A673 (cell line): Measurements from ENCODE around the gene FARP2. TPM values are rescaled to one million over a fixed set of nuclear protein-coding genes. Genes with fewer than 3 reads are reported as not detected.

Experiments used
- BruUV-seq: library from RNA; stranded (reverse); fragments of 400-500 nt; replicated peaks from 2 replicates; lab custom pipeline; 2021; lab: Mats Ljungman, UMichigan
- CTCF ChIA-PET: fragments of 300-600 bp; sonication (Branson Sonifier 250); formaldehyde crosslinking; loops from one replicate; lab custom pipeline; 2022; ENCODE audit warnings: antibody characterized with exemption; lab: Charles Lee
- POLR2A ChIA-PET: fragments of 300-600 bp; sonication (Branson Sonifier 250); formaldehyde crosslinking; loops from one replicate; lab custom pipeline; 2022; ENCODE audit warnings: antibody characterized with exemption; ENCODE audit not compliant: low non-redundant PET; lab: Charles Lee
- DNase-seq: peaks from one replicate; pipeline ENCODE4 v3.0.0-alpha.2; 2015; ENCODE audit warnings: low spot score
- H3K27ac ChIP-seq: fragments of 200-600 bp; sonication (generic); 2 replicates; pipeline ENCODE4 v1.5.1; 2016; ENCODE audit warnings: mixed run types, low read depth, mild to moderate bottlenecking, mixed read lengths, antibody characterized with exemption, low read length; ENCODE audit not compliant: poor library complexity, severe bottlenecking
- H3K27me3 ChIP-seq: fragments of 200-600 bp; sonication (generic); replicated peaks from 2 replicates; pipeline ENCODE4 v1.6.1; 2017; ENCODE audit warnings: mixed run types, low read depth, mild to moderate bottlenecking, mixed read lengths, antibody characterized with exemption, low read length; ENCODE audit not compliant: insufficient read depth, poor library complexity
- H3K36me3 ChIP-seq: fragments of 200-600 bp; sonication (generic); 2 replicates; pipeline ENCODE4 v1.6.1; 2016; ENCODE audit warnings: mixed run types, mild to moderate bottlenecking, mixed read lengths, antibody characterized with exemption, low read length; ENCODE audit not compliant: insufficient read depth, poor library complexity, severe bottlenecking
- H3K4me1 ChIP-seq: fragments of 200-600 bp; sonication (generic); 2 replicates; pipeline ENCODE4 v1.6.1; 2017; ENCODE audit warnings: mixed run types, mild to moderate bottlenecking, mixed read lengths, antibody characterized with exemption, low read length; ENCODE audit not compliant: insufficient read depth, poor library complexity, severe bottlenecking
- H3K4me3 ChIP-seq: fragments of 200-600 bp; sonication (generic); 2 replicates; pipeline ENCODE4 v1.5.1; 2016; ENCODE audit warnings: low read depth, mixed run types, mild to moderate bottlenecking, mixed read lengths, low read length; ENCODE audit not compliant: poor library complexity, severe bottlenecking
- H3K9me3 ChIP-seq: fragments of 200-600 bp; sonication (generic); 2 replicates; pipeline ENCODE4 v1.6.1; 2016; ENCODE audit warnings: mixed run types, low read depth, mild to moderate bottlenecking, mixed read lengths, antibody characterized with exemption, low read length; ENCODE audit not compliant: poor library complexity, severe bottlenecking
- EZH2 ChIP-seq: fragments of 200-600 bp; sonication (generic); IDR thresholded peaks from 2 replicates; pipeline ENCODE4 v1.6.1; 2017; ENCODE audit warnings: borderline replicate concordance, low read depth, mild to moderate bottlenecking, mixed read lengths, antibody characterized with exemption, low read length; ENCODE audit not compliant: poor library complexity, severe bottlenecking
- intact Hi-C: fragments of 100-400 bp; cut with micrococcal nuclease; formaldehyde crosslinking; loops from one replicate; pipeline ENCODE4 v1.10.0; 2022; ENCODE audit not compliant: unreplicated experiment
- total RNA-seq: library from RNA; stranded (reverse); gene quantifications from 2 replicates; pipeline ENCODE4 v1.2.3, GENCODE V29; 2021
- TF ChIP-seq, protein P1 (sequence below): fragments of 300-800, 200-600 bp; sonication (generic); conservative IDR thresholded peaks from 2 replicates; pipeline ENCODE4 v1.5.1; 2017; ENCODE audit warnings: low read depth, mild to moderate bottlenecking, antibody characterized with exemption, low read length, moderate library complexity, mixed read lengths

FARP2 gene
- total RNA-seq, 1 experiment from 2014 or later = 53.3 TPM

DNA sequence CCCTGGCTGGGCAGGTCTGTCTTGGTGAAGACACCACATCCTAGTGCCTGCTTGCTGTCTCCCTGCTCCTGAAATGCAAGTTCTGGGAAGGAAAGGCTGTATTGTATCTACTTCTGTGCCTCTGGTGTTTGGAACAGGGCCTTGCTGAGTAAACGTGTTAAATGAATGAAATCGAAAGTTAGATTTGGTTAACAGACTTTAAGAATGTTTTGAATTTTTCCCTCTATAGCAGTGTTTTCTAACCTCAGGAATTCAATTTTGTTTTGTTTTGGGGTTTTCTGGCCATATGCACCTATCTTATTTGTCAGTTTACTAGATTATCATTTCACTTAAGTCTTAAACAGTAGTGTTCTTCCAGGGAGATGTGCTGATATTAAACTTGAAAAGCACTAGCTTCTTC is 20.7 kb downstream of the FARP2 start:
- no peaks in the 10 kb centered on the region for H3K4me1 ChIP-seq
- no peak for DNase-seq
- TF ChIP-seq EZH2 = no peak
- TF ChIP-seq, protein P1, sequence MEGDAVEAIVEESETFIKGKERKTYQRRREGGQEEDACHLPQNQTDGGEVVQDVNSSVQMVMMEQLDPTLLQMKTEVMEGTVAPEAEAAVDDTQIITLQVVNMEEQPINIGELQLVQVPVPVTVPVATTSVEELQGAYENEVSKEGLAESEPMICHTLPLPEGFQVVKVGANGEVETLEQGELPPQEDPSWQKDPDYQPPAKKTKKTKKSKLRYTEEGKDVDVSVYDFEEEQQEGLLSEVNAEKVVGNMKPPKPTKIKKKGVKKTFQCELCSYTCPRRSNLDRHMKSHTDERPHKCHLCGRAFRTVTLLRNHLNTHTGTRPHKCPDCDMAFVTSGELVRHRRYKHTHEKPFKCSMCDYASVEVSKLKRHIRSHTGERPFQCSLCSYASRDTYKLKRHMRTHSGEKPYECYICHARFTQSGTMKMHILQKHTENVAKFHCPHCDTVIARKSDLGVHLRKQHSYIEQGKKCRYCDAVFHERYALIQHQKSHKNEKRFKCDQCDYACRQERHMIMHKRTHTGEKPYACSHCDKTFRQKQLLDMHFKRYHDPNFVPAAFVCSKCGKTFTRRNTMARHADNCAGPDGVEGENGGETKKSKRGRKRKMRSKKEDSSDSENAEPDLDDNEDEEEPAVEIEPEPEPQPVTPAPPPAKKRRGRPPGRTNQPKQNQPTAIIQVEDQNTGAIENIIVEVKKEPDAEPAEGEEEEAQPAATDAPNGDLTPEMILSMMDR = no peak
- intact Hi-C loops = no loop called here
- ChIA-PET CTCF (no interaction called here), POLR2A (interaction anchor here (0.7 kb wide), 1 partner anchor 310 kb away, joined by 6 read pairs; the partner anchor contains the start of gene DTYMK)
- H3K36me3 ChIP-seq = peaks cover 2% of the 10 kb centered on the region
- no peaks in the 10 kb centered on the region for H3K9me3 ChIP-seq
- H3K4me3 ChIP-seq = no peak overlapping the region
- no peaks in the 10 kb centered on the region for H3K27me3 ChIP-seq
- no peak overlapping the region for H3K27ac ChIP-seq
- no TSS peak for BruUV-seq

- H3K9me3 ChIP-seq = no peaks in the 10 kb centered on the region
- no peaks in the 10 kb centered on the region for H3K27me3 ChIP-seq
- no peak for TF ChIP-seq EZH2
- TF ChIP-seq, protein P1 = no peak
- peaks cover 3% of the 10 kb centered on the region for H3K36me3 ChIP-seq
- ChIA-PET CTCF (no interaction called here), POLR2A (no interaction called here)
- no TSS peak for BruUV-seq
- no peaks in the 10 kb centered on the region for H3K4me1 ChIP-seq
- intact Hi-C loops = no loop called here
- DNase-seq = no peak
- H3K27ac ChIP-seq = no peak overlapping the region
- H3K4me3 ChIP-seq = no peak overlapping the region
Observed at GRCh38 chr2:241378816-241379215, 22.7 kb downstream of the FARP2 start.

- no peak for DNase-seq
- H3K36me3 ChIP-seq = peaks cover 3% of the 10 kb centered on the region
- H3K27me3 ChIP-seq = no peaks in the 10 kb centered on the region
- ChIA-PET POLR2A (no interaction called here), CTCF (no interaction called here)
- no peak for TF ChIP-seq EZH2
- TF ChIP-seq, protein P1 = no peak
- H3K9me3 ChIP-seq = no peaks in the 10 kb centered on the region
- H3K4me1 ChIP-seq = no peaks in the 10 kb centered on the region
- no TSS peak for BruUV-seq
- no peak overlapping the region for H3K27ac ChIP-seq
- H3K4me3 ChIP-seq = no peak overlapping the region
- intact Hi-C loops = no loop called here
Observed at GRCh38 chr2:241379481-241380480, 23.7 kb downstream of the FARP2 start.
